HG03066 (cell line): ENCODE measurements around the gene F8.

Source experiments
- ATAC-seq: cut with Tn5 transposase; IDR thresholded peaks from one replicate; pipeline ENCODE4 v1.9.1; 2021; ENCODE audit warnings: low read depth; ENCODE audit not compliant: unreplicated experiment

Gene F8

GRCh38 chrX:154795016-154795415, 227.5 kb downstream of the F8 start:
- no peak for ATAC-seq

DNA sequence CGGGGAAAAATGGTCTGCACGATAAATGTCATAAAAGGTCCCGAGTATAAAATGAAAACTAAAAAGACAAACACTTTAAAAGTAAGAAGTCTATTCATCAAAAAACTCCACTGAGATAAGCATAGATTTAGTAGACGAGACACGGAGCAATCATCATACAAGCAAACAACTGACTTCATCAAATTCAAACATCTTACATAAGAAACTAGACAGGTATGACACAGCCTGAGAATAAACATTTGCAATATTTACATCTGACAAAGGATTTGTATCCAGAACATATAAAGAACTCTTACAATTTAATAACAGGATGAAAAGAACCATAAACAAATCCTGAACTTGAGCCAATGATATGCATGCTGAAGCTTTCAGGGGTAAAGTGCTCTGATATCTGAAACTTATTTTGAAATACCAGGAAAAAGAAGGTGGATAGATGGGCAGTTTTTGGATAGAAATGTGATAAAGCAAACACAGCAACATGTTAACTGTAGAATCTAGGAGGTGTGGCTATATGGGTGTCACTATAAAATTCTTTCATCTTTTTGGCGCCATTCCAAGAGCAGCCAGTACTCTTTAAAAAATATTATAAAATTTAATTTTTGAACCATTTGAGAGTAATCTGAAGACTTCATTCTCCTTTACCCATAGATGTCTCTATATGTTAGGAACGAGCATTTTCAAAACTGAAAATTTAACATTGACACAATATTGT, 229.3 kb downstream of the F8 start:
- no peak for ATAC-seq

- ATAC-seq, result no peak
These were observed 230.6 kb downstream of the F8 start for GRCh38 chrX:154791939-154792338.

DNA sequence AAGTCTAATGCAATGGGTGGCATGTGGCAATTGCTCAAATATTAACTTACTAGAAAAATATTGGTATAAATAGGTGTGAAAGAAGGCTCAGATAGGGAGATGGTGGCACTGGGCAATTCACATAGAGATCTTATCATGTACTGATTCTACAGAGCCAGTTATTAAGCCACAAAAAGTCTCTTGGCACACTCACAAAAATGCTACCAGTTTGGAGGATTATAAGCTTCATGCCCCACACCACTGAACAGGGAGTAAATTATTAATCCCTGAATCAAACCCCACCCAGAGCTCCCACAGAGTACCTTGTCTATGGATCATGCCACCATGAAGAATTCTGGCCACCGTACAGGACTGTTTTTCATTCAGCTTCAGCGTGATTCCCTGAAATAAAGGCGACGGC, 231.1 kb downstream of the F8 start:
- no peak for ATAC-seq
